ENCODE results near the gene MCF2L. TPM values are rescaled to one million over a fixed set of nuclear protein-coding genes. Genes with fewer than 3 reads are reported as not detected.

The MCF2L gene
- total RNA-seq, 6 experiments from 2014 or later, result 9.6 to 18.4 (median 11.7) TPM

- Histone ChIP-seq H3K4me3 (no peak overlapping the region), H3K36me3 (no peaks in the 10 kb centered on the region), H3K9me3 (no peaks in the 10 kb centered on the region), H3K27me3 (no peaks in the 10 kb centered on the region), H3K4me1 (peaks cover 0 to 22% (median 9%) of the 10 kb centered on the region in 4 donors), H3K27ac (no peak overlapping the region)
- no peak for DNase-seq
- intact Hi-C loops (cut with DNase I), result no loop called here
- ATAC-seq, result no peak
- WGBS (ENCODE audit: insufficient coverage, low coverage, low lambda C conversion rate, missing lambda C conversion rate), result 85% methylated on average over 5 of the region's 32 CpGs
- TF ChIP-seq POLR2A (IDR thresholded peaks at IDR 0.05) (no peak), CTCF (IDR thresholded peaks at IDR 0.05) (no peak)
Observed at GRCh38 chr13:112999414-113000177, 30.6 kb downstream of the MCF2L start.

DNA sequence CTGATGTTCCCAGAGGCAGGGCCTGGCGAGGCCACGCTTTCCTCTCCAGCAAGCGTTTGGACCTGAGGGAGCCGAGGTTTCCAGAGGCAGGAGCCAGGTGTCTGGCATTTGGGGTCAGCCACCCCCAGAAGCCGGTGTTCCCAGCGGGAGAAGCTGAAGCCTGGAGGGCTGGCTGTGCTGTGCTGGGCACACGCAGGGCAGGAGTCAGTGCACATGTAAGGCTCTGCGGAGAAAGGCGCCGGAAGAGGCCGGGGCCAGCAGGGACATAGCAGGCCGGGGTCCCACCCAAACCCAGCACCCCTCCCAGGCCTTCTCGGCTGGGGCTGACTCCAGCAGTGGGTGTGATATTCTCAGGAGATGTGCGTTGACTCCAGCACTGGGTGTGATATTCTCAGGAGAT, 31.6 kb downstream of the MCF2L start:
- DNase-seq (no peak), ATAC-seq (no peak)
- Histone ChIP-seq H3K36me3 (no peaks in the 10 kb centered on the region), H3K4me3 (no peak overlapping the region), H3K4me1 (peaks cover 0 to 22% (median 9%) of the 10 kb centered on the region in 4 donors), H3K27me3 (no peaks in the 10 kb centered on the region), H3K9me3 (no peaks in the 10 kb centered on the region), H3K27ac (no peak overlapping the region)
- 50% methylated on average over 2 of the region's 14 CpGs for WGBS (ENCODE audit: insufficient coverage, low coverage, low lambda C conversion rate, missing lambda C conversion rate)
- TF ChIP-seq CTCF (IDR thresholded peaks at IDR 0.05), result no peak
- no peak for TF ChIP-seq POLR2A (IDR thresholded peaks at IDR 0.05)
- intact Hi-C loops (cut with DNase I), result no loop called here

DNA sequence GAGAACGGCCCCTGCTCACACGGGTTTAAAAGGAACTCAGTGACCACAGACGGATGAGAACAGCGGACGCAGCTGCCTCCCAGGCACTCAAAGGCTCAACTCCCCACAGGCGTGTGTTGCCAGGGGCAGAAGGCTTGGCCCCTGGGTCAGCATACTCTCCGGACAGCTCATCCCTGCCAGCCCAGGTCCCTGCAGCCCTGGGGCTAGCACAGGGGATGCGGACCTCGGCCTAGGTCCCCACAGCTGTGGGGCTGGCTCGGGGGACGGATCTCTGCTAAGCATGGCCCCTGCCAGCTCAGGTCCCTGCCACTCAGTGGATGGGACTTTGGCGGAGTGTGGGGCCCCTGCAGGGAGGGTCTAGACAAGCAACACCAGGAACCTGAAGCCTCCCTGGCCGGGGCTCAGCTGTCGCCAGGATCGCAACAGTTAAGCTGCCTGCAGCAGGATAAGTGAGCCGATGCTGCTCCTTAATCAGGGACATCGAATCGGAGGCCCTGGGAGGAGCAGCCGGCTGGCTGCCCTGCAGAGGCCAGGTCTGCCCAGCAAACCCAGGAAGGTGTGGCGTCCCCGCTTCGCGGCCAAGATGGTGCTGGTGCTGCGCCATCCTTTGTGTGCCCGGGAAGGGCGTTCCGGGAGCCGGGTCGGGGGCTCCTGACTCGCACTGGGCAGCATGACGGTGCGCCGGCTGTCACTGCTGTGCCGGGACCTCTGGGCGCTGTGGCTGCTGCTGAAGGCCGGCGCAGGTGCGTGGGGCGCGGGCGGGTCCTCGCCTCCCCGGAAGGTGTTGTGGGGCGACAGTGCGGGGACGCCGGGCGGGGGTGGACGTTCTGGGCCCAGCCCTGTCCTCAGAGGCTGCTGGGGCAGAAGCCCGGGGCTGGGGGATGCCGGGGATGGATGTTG, 32.5 kb downstream of the MCF2L start:
- Histone ChIP-seq H3K9me3 (no peaks in the 10 kb centered on the region), H3K27me3 (no peaks in the 10 kb centered on the region), H3K27ac (no peak overlapping the region), H3K4me1 (peaks cover 0 to 22% (median 9%) of the 10 kb centered on the region in 4 donors), H3K4me3 (no peak overlapping the region), H3K36me3 (no peaks in the 10 kb centered on the region)
- intact Hi-C loops (cut with DNase I), result no loop called here
- no peak for DNase-seq
- TF ChIP-seq CTCF (IDR thresholded peaks at IDR 0.05) (no peak), POLR2A (IDR thresholded peaks at IDR 0.05) (no peak)
- no CpG with 5 or more reads among the region's 51 CpGs for WGBS (ENCODE audit: insufficient coverage, low coverage, low lambda C conversion rate, missing lambda C conversion rate)
- ATAC-seq, result no peak

DNA sequence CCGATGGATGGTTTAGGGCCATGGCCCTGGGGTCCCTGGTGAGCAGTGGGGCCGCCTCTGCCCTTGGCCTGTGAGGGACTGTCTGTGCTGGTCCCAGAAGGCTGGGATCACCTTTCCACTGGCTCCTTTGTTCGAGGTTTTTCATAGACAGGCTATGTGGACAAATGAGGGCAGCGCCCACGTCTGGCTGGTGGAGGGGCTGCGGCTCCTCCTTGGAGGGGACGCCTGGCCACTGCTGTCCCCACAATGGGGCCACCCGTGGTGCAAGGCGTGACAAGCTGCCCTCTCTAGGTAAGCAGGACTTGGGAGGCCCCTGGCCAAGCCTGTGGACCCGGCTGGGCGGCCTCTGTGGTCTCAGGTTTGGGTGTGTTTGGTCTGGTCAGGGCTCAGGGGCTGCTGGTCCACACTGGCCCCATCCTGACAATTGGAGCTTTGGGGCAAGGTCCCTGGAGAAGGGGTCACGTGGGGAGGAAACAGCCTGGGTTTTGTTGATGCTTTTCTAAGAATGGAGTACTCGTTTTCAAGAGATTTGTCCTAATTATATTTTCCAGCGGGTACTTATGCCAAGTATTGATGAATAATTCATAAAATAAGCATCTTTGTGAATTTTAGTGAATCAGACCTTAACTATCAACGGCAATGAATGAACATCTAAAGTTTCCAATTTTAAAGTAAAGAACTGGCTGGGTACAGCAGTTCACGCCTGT, 33.3 kb downstream of the MCF2L start:
- Histone ChIP-seq H3K36me3 (no peaks in the 10 kb centered on the region), H3K4me3 (no peak overlapping the region), H3K27me3 (no peaks in the 10 kb centered on the region), H3K27ac (no peak overlapping the region), H3K4me1 (peaks cover 0 to 15% (median 7%) of the 10 kb centered on the region in 4 donors), H3K9me3 (no peaks in the 10 kb centered on the region)
- TF ChIP-seq CTCF (IDR thresholded peaks at IDR 0.05), result no peak
- TF ChIP-seq POLR2A (IDR thresholded peaks at IDR 0.05), result no peak
- ATAC-seq (no peak), DNase-seq (no peak)
- 65% methylated on average over 5 of the region's 16 CpGs for WGBS (ENCODE audit: insufficient coverage, low coverage, low lambda C conversion rate, missing lambda C conversion rate)
- intact Hi-C loops (cut with DNase I), result no loop called here
